ENCODE measurements around the gene SPG21.

DNA sequence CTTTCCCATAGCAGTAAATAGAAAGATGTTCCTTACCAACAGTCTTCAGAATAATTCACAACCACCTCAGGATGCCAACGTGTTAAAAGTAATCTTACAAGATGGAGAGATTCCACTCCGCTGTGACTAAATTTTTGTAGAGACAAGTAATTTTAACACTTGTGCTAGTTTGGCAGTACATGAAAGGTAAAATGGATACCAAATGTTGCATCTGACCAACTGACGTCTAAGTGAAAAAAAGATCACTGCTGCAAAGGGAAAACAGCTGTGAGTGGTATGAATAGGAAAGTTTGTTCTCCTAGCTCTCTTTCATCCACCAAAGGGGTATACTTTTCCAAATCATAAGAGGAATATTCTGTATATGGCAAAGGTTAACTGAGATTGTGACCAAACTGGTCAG, 2.6 kb downstream of the SPG21 start:
- TF ChIP-seq, protein P1, sequence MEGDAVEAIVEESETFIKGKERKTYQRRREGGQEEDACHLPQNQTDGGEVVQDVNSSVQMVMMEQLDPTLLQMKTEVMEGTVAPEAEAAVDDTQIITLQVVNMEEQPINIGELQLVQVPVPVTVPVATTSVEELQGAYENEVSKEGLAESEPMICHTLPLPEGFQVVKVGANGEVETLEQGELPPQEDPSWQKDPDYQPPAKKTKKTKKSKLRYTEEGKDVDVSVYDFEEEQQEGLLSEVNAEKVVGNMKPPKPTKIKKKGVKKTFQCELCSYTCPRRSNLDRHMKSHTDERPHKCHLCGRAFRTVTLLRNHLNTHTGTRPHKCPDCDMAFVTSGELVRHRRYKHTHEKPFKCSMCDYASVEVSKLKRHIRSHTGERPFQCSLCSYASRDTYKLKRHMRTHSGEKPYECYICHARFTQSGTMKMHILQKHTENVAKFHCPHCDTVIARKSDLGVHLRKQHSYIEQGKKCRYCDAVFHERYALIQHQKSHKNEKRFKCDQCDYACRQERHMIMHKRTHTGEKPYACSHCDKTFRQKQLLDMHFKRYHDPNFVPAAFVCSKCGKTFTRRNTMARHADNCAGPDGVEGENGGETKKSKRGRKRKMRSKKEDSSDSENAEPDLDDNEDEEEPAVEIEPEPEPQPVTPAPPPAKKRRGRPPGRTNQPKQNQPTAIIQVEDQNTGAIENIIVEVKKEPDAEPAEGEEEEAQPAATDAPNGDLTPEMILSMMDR (IDR thresholded peaks at IDR 0.05): no peak
- no peak for TF ChIP-seq POLR2A (IDR thresholded peaks at IDR 0.05)
